Endothelial cell (in vitro differentiated cells): ENCODE results near the gene GNG10. TPM values are rescaled to one million over a fixed set of nuclear protein-coding genes. Genes with fewer than 3 reads are reported as not detected.
A peak's percentile ranks its signal among the peaks of the same experiment; 100 is the strongest.

Experiments used
- DNase-seq: peaks from one replicate; pipeline ENCODE4 v3.0.0; 2021; ENCODE audit warnings: low spot score
- H3K27ac Mint-ChIP-seq: one replicate; pipeline ENCODE4 v1.8.0; 2021; ENCODE audit warnings: mixed read lengths, inconsistent platforms; ENCODE audit not compliant: unreplicated experiment
- H3K27me3 Mint-ChIP-seq: one replicate; pipeline ENCODE4 v1.8.0; 2021; ENCODE audit warnings: mild to moderate bottlenecking, moderate library complexity, mixed read lengths, inconsistent platforms; ENCODE audit not compliant: unreplicated experiment
- H3K36me3 Mint-ChIP-seq: one replicate; pipeline ENCODE4 v1.8.0; 2021; ENCODE audit warnings: mild to moderate bottlenecking, low read depth, mixed read lengths, inconsistent platforms; ENCODE audit not compliant: unreplicated experiment
- H3K4me1 Mint-ChIP-seq: one replicate; pipeline ENCODE4 v1.8.0; 2021; ENCODE audit warnings: mild to moderate bottlenecking, mixed read lengths, inconsistent platforms; ENCODE audit not compliant: unreplicated experiment
- H3K4me3 Mint-ChIP-seq: one replicate; pipeline ENCODE4 v1.8.0; 2021; ENCODE audit warnings: mild to moderate bottlenecking, mixed read lengths, inconsistent platforms; ENCODE audit not compliant: unreplicated experiment
- H3K9me3 Mint-ChIP-seq: one replicate; pipeline ENCODE4 v1.8.0; 2021; ENCODE audit warnings: mixed read lengths, inconsistent platforms; ENCODE audit not compliant: unreplicated experiment
- CTCF ChIP-seq: fragments of 200-600 bp; sonication (generic); IDR thresholded peaks from one replicate; pipeline ENCODE4 v1.5.0; 2021; ENCODE audit warnings: antibody characterized with exemption; ENCODE audit not compliant: unreplicated experiment
- total RNA-seq: library from RNA; stranded (reverse); fragmentation: NEBNext Ultra II Directional; extraction: Animal tissue kit (Norgen Biotek cat#: 25700); gene quantifications from one replicate; pipeline ENCODE4 v1.2.1, GENCODE V29; 2021; ENCODE audit not compliant: unreplicated experiment

Gene GNG10
- total RNA-seq, 1 donor from 2014 or later = 60.4 TPM

- Mint-ChIP-seq H3K27me3 (no peaks in the 10 kb centered on the region), H3K4me3 (no peak overlapping the region), H3K9me3 (no peaks in the 10 kb centered on the region), H3K4me1 (no peaks in the 10 kb centered on the region), H3K36me3 (no peaks in the 10 kb centered on the region), H3K27ac (no peak overlapping the region)
- TF ChIP-seq CTCF = no peak
- DNase-seq = no peak
Measured at GRCh38 chr9:111622626-111623025, 38.8 kb upstream of the GNG10 start.

- no peak for DNase-seq
- no peak overlapping the region for H3K4me3 Mint-ChIP-seq
- H3K4me1 Mint-ChIP-seq = peaks cover 12% of the 10 kb centered on the region
- H3K36me3 Mint-ChIP-seq = peaks cover 4% of the 10 kb centered on the region
- no peak for TF ChIP-seq CTCF
- no peak overlapping the region for H3K27ac Mint-ChIP-seq
- peaks cover 12% of the 10 kb centered on the region for H3K27me3 Mint-ChIP-seq
- no peaks in the 10 kb centered on the region for H3K9me3 Mint-ChIP-seq
Measured at GRCh38 chr9:111627260-111627963, 34.0 kb upstream of the GNG10 start.

- H3K36me3 Mint-ChIP-seq = peaks cover 4% of the 10 kb centered on the region
Measured at GRCh38 chr9:111628411-111628810, 33.0 kb upstream of the GNG10 start.

GRCh38 chr9:111630182-111630963, 31.0 kb upstream of the GNG10 start:
- no peak for DNase-seq
- H3K36me3 Mint-ChIP-seq = peaks cover 4% of the 10 kb centered on the region
- H3K9me3 Mint-ChIP-seq = no peaks in the 10 kb centered on the region
- peak overlapping the region; percentile 22 for H3K27ac Mint-ChIP-seq
- no peak for TF ChIP-seq CTCF
- H3K4me1 Mint-ChIP-seq = peaks cover 24% of the 10 kb centered on the region
- peaks cover 12% of the 10 kb centered on the region for H3K27me3 Mint-ChIP-seq
- peak overlapping the region; percentile 96 for H3K4me3 Mint-ChIP-seq

More at GRCh38 chr9:111628411-111628810, 33.0 kb upstream of the GNG10 start:
- H3K4me3 Mint-ChIP-seq = no peak overlapping the region
- TF ChIP-seq CTCF = no peak
- H3K27ac Mint-ChIP-seq = no peak overlapping the region
- no peak for DNase-seq
- H3K27me3 Mint-ChIP-seq = peaks cover 12% of the 10 kb centered on the region
- peaks cover 20% of the 10 kb centered on the region for H3K4me1 Mint-ChIP-seq
- no peaks in the 10 kb centered on the region for H3K9me3 Mint-ChIP-seq

- Mint-ChIP-seq H3K9me3 (no peaks in the 10 kb centered on the region), H3K27ac (peak overlapping the region; percentile 22), H3K36me3 (peaks cover 4% of the 10 kb centered on the region), H3K4me1 (peaks cover 29% of the 10 kb centered on the region), H3K27me3 (peaks cover 12% of the 10 kb centered on the region), H3K4me3 (peak overlapping the region; percentile 96)
- DNase-seq = no peak
- TF ChIP-seq CTCF = no peak
Measured at GRCh38 chr9:111630964-111631213, 30.5 kb upstream of the GNG10 start.
